Mesothelial cell of epicardium (in vitro differentiated cells): Measurements from ENCODE around the gene LTO1. TPM values are rescaled to one million over a fixed set of nuclear protein-coding genes. Genes with fewer than 3 reads are reported as not detected.

Experiments used
- DNase-seq, 2 experiments: peaks; one replicate each; pipeline ENCODE4 v3.0.0; 2021; ENCODE audit warnings: low spot score in 2 of 2; ENCODE audit not compliant: unreplicated experiment in 2 of 2
- H3K27ac Mint-ChIP-seq: 2 replicates; pipeline ENCODE4 v1.8.0; 2021; ENCODE audit warnings: mixed read lengths
- H3K27me3 Mint-ChIP-seq: 2 replicates; pipeline ENCODE4 v1.8.0; 2021; ENCODE audit warnings: low read depth, mixed read lengths
- H3K36me3 Mint-ChIP-seq: 2 replicates; pipeline ENCODE4 v1.8.0; 2021; ENCODE audit warnings: mixed read lengths
- H3K4me1 Mint-ChIP-seq: 2 replicates; pipeline ENCODE4 v1.8.0; 2021; ENCODE audit warnings: mixed read lengths
- H3K4me3 Mint-ChIP-seq: 2 replicates; pipeline ENCODE4 v1.8.0; 2021; ENCODE audit warnings: mild to moderate bottlenecking, moderate library complexity, mixed read lengths
- H3K9me3 Mint-ChIP-seq: 2 replicates; pipeline ENCODE4 v1.8.0; 2021; ENCODE audit warnings: mixed read lengths
- total RNA-seq: library from RNA; stranded (reverse); gene quantifications from 3 replicates; pipeline ENCODE4 v1.2.1, GENCODE V29; 2021
- TF ChIP-seq, protein P1 (sequence below): fragments of 200-600 bp; sonication (generic); IDR thresholded peaks from one replicate; pipeline ENCODE4 v1.5.0; 2021; ENCODE audit warnings: antibody characterized with exemption; ENCODE audit not compliant: unreplicated experiment

LTO1 gene
- total RNA-seq, 1 donor from 2014 or later, result 31.6 TPM

DNA sequence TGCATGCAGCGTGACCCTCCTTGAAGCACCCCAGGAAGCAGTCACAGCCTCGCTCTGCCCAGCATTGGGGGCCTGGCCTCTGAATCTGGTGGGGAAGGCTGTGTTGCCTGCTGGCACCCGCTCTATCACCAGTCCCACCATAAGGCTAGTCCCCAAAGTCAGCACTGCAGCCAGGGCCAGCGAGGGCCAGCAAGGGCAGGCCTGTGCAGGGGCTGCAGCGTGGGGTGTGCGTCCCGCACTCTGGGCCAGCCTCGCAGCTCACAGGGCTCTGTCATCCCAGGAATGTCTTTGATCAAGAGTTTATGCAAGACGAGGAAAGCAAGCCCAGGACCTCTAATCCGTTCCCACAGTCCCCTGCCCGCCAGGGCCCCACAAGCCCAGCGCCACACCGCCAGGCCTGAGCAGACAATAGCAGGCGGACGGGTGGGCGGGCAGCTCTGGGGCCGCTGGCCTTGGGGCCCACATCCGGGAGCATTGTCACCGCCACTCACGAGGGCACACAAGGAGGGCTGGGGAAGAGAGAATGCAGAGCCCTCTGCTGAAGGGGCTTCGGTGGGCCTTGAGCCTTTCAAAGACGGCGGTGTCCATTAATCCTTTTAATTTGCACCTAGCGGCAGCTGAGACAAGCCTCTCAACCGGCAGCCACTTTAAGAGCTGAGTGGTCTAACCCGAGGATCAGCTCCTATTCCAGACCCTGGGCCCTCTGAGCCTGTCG, 17.1 kb downstream of the LTO1 start:
- H3K27ac Mint-ChIP-seq, result peak overlapping the region; percentile 91
- H3K4me3 Mint-ChIP-seq, result no peak overlapping the region
- H3K27me3 Mint-ChIP-seq, result no peaks in the 10 kb centered on the region
- no peaks in the 10 kb centered on the region for H3K9me3 Mint-ChIP-seq
- TF ChIP-seq, protein P1, sequence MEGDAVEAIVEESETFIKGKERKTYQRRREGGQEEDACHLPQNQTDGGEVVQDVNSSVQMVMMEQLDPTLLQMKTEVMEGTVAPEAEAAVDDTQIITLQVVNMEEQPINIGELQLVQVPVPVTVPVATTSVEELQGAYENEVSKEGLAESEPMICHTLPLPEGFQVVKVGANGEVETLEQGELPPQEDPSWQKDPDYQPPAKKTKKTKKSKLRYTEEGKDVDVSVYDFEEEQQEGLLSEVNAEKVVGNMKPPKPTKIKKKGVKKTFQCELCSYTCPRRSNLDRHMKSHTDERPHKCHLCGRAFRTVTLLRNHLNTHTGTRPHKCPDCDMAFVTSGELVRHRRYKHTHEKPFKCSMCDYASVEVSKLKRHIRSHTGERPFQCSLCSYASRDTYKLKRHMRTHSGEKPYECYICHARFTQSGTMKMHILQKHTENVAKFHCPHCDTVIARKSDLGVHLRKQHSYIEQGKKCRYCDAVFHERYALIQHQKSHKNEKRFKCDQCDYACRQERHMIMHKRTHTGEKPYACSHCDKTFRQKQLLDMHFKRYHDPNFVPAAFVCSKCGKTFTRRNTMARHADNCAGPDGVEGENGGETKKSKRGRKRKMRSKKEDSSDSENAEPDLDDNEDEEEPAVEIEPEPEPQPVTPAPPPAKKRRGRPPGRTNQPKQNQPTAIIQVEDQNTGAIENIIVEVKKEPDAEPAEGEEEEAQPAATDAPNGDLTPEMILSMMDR, result no peak
- peak; percentile 6 to 65 for DNase-seq
- H3K4me1 Mint-ChIP-seq, result peaks cover 30% of the 10 kb centered on the region
- H3K36me3 Mint-ChIP-seq, result peaks cover 5% of the 10 kb centered on the region

DNA sequence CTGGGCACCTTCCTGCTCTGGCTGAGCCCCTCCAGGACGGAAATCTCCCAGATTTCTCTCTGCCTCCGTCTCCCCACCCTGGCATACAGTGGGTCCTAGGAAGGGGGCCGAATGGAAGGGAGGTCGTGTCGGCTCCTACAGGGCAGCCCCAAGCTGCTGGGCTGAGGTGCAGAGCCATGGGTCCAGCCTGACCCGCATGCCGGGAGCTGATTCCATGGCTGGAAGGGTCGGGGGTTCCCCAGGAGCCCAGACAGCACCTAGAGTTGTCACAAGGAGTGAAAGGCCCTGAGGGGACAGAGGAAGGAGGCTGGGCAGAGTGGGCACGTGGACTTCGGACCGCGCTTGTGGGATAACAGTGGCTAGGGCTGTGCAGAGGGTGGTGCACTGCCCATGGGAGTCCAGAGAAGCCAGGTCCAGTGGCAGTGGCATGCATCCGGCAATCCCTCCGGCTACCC, 17.7 kb downstream of the LTO1 start:
- Mint-ChIP-seq H3K27me3 (no peaks in the 10 kb centered on the region), H3K36me3 (peaks cover 5% of the 10 kb centered on the region), H3K4me3 (no peak overlapping the region), H3K4me1 (peaks cover 30% of the 10 kb centered on the region), H3K27ac (peak overlapping the region; percentile 91), H3K9me3 (no peaks in the 10 kb centered on the region)
- TF ChIP-seq, protein P1, result no peak
- no peak for DNase-seq

DNA sequence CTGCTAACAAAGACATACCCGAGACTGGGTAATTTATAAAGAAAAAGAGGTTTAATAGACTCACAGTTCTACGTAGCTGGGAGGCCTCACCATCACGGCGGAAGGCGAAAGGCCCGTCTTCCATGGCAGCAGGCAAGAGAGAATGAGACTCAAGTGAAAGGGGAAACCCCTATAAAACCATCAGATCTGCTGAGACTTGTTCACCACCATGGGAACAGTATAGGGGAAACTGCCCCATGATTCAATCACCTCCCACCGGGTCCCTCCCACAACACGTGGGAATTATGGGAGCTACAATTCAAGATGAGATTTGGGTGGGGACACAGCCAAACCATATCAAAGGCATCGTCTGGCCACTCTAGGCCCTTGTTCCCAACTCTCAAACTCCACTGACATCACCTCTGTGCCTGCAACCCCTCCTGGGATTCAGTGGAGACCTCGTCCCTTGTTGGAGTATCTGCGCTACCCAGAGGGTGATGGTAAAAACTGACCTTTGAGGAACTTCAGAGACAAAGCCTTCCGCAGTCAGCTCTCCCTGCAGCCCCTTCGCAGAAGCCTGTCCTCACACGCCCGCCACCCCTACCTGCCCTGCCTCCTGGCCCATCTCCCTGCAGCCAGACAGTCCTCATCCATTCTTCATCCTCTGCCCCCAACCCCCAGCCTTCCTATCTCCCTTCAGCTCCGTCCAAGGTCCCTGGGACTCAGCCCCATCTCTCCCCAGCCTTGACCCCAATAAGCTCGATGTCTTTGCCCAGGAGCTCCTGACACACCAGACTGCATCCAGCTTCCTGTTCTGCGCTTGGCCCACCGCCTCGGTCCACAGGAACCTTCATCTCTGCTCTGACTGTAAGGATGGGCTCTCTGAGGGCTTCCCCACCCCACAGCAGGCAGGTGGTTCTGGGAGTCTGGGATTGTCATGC, 18.4 kb downstream of the LTO1 start:
- Mint-ChIP-seq H3K27me3 (no peaks in the 10 kb centered on the region), H3K27ac (peak overlapping the region; percentile 74), H3K9me3 (no peaks in the 10 kb centered on the region), H3K4me1 (peaks cover 30% of the 10 kb centered on the region), H3K36me3 (peaks cover 9% of the 10 kb centered on the region), H3K4me3 (no peak overlapping the region)
- DNase-seq, result no peak
- TF ChIP-seq, protein P1, result no peak

DNA sequence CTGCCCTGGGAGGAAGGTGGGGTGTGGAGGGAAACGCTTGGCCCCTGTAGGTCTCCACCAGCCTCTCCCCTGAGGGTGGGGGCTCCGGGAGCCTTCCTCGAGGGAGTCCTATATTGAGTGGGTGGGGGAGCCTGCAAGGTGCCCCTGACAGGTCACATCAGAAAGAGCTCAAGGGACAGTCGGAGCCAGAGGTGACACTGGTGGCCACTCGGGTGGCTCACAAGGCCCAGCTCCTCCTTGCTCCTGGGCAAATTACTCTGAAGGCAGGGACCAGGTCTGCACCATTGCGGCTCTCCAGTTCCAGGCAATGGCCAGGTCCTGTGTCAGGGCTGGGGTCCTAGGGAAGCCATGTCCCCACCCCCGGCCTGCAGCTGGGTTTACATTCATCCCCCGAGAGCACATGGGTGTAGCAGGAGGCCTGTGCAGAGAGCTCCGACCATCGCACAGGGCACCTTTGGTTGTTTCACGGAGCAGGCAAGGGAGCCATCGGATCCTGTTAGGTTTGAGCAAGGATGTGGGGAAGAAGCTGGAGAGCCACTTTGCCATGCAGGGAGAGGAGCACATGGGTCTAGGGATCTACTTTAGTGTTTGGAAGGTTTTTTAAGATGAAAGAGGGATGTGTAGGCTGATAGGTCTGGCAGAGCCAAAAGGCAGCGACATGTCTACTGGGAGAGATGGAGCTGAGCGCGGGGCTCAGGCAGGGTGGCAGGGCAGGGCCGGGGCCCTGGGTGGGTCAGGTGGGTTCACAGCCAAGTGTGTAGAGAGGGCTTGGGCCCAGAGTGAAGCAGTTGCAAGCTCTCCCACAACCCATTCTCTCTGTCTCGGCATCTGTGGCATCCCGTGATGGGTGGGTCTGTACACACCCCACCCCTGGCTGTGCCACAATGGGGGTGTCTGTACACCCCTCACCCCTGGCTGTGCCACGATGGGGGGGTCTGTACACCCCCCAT, 19.4 kb downstream of the LTO1 start:
- DNase-seq, result peak in 1 of 2 experiments; percentile 8
- Mint-ChIP-seq H3K36me3 (peaks cover 12% of the 10 kb centered on the region), H3K27me3 (no peaks in the 10 kb centered on the region), H3K9me3 (no peaks in the 10 kb centered on the region), H3K4me3 (no peak overlapping the region), H3K4me1 (peaks cover 30% of the 10 kb centered on the region), H3K27ac (peak overlapping the region; percentile 57)
- TF ChIP-seq, protein P1, result no peak
